GM12878 (cell line): ENCODE data around the gene LARGE1. TPM values are rescaled to one million over a fixed set of nuclear protein-coding genes. Genes with fewer than 3 reads are reported as not detected.
A peak's percentile ranks its signal among the peaks of the same experiment; 100 is the strongest.

ENCODE experiments used
- ATAC-seq: fragments of 200-7000 bp; cut with Tn5 transposase; 3 replicates; pipeline ENCODE4 v1.9.1; 2020; ENCODE audit warnings: mild to moderate bottlenecking, moderate library complexity
- BruUV-seq: library from RNA; stranded (reverse); fragments of 400-500 nt; replicated peaks from 2 replicates; lab custom pipeline; 2021; lab: Mats Ljungman, UMichigan
- CTCF ChIA-PET: fragments of 300-600 bp; sonication (Branson Sonifier 250); formaldehyde crosslinking; extraction: SDS; loops from one replicate; lab custom pipeline; 2021; ENCODE audit warnings: inconsistent platforms; lab: Yijun Ruan, JAX
- POLR2A ChIA-PET: fragments of 350-600 bp; formaldehyde crosslinking; extraction: SDS; loops from one replicate; lab custom pipeline; 2021; ENCODE audit warnings: inconsistent platforms; lab: Charles Lee
- RAD21 ChIA-PET: fragments of 300-600 bp; sonication (Branson Sonifier 250); formaldehyde crosslinking; loops from one replicate; lab custom pipeline; 2023; ENCODE audit warnings: antibody characterized with exemption; ENCODE audit not compliant: unreplicated experiment; lab: Charles Lee
- SMC1A ChIA-PET: fragments of 300-600 bp; sonication (Branson Sonifier 250); formaldehyde crosslinking; loops from one replicate; lab custom pipeline; 2023; ENCODE audit not compliant: unreplicated experiment, uncharacterized antibody; lab: Charles Lee
- DNase-seq: peaks from one replicate; pipeline ENCODE4 v3.0.0-alpha.2; 2011; ENCODE audit warnings: low read depth, low spot score
- FAIRE-seq: peaks from 3 replicates; lab custom pipeline; 2011; peaks lifted over from hg19 to GRCh38; lab: Jason Lieb, UNC
- H2AFZ ChIP-seq: 2 replicates; pipeline ENCODE4 v1.6.0; 2011; ENCODE audit warnings: low read depth, low read length, control low read depth; ENCODE audit not compliant: control insufficient read depth
- H3K27ac ChIP-seq: 2 replicates; pipeline ENCODE4 v1.5.1; 2011; ENCODE audit warnings: control low read depth; ENCODE audit not compliant: control insufficient read depth, insufficient read depth
- H3K27me3 ChIP-seq, 2 experiments: replicated peaks in 1 of 2; 2 replicates each; pipeline versions ENCODE4 v1.6.0 to v1.6.1; 2011; ENCODE audit warnings: low read length in 1 of 2; ENCODE audit not compliant: control insufficient read depth in 2 of 2, insufficient read depth in 2 of 2
- H3K36me3 ChIP-seq, 2 experiments: 2 replicates each; pipeline ENCODE4 v1.5.1; 2011; ENCODE audit warnings: low read length in 1 of 2; ENCODE audit not compliant: control insufficient read depth in 2 of 2, insufficient read depth in 2 of 2
- H3K4me1 ChIP-seq: 2 replicates; pipeline ENCODE4 v1.6.1; 2011; ENCODE audit warnings: mild to moderate bottlenecking, low read length, moderate library complexity, mixed read lengths; ENCODE audit not compliant: control insufficient read depth, insufficient read depth
- H3K4me2 ChIP-seq: 2 replicates; pipeline ENCODE4 v1.6.0; 2011; ENCODE audit warnings: control low read depth; ENCODE audit not compliant: control insufficient read depth, insufficient read depth
- H3K4me3 ChIP-seq: fragments of 200-600 bp; sonication (generic); 2 replicates; pipeline ENCODE4 v1.5.1; 2016
- H3K79me2 ChIP-seq: 2 replicates; pipeline ENCODE4 v1.6.0; 2011; ENCODE audit warnings: low read length; ENCODE audit not compliant: control insufficient read depth, insufficient read depth
- H3K9ac ChIP-seq: 2 replicates; pipeline ENCODE4 v1.8.0; 2011; ENCODE audit warnings: low read length, control low read depth, mixed read lengths; ENCODE audit not compliant: control insufficient read depth, insufficient read depth
- H3K9me3 ChIP-seq: replicated peaks from 3 replicates; pipeline ENCODE4 v1.5.1; 2011; ENCODE audit warnings: mild to moderate bottlenecking, low read length; ENCODE audit not compliant: control insufficient read depth, insufficient read depth
- H4K20me1 ChIP-seq: 2 replicates; pipeline ENCODE4 v1.6.0; 2011; ENCODE audit not compliant: control insufficient read depth, insufficient read depth
- CBX3 ChIP-seq: fragments of 200-600 bp; sonication (generic); IDR thresholded peaks from 2 replicates; pipeline ENCODE4 v1.6.1; 2016; ENCODE audit warnings: low read depth, borderline replicate concordance
- LARP7 ChIP-seq: fragments of 450-650 bp; IDR thresholded peaks from 2 replicates; pipeline ENCODE4 v1.6.1; 2017; ENCODE audit warnings: mild to moderate bottlenecking
- NR2F1 ChIP-seq: fragments of 450-650 bp; conservative IDR thresholded peaks from 2 replicates; pipeline ENCODE4 v1.6.1; 2017; ENCODE audit warnings: mild to moderate bottlenecking
- RFX5 ChIP-seq: IDR thresholded peaks from 2 replicates; pipeline ENCODE4 v1.6.1; 2011; ENCODE audit warnings: low read depth, low read length, improper control_type of control experiment
- SP1 ChIP-seq: IDR thresholded peaks from one replicate; pipeline ENCODE4 v1.6.1; 2011; ENCODE audit warnings: low read depth, low read length
- STAT3 ChIP-seq: IDR thresholded peaks from 2 replicates; pipeline ENCODE4 v1.6.1; 2011; ENCODE audit warnings: low read depth, low read length, improper control_type of control experiment
- ZSCAN29 ChIP-seq: fragments of 450-650 bp; IDR thresholded peaks from 2 replicates; pipeline ENCODE4 v1.6.1; 2017; ENCODE audit warnings: mild to moderate bottlenecking, moderate library complexity
- WGBS: methylation state at CpG from one replicate; pipeline ENCODE4 v1.1.6; 2016; ENCODE audit warnings: low lambda C conversion rate; ENCODE audit not compliant: insufficient replicate concordance, insufficient coverage; ENCODE audit errors: missing lambda C conversion rate; 5-methylcytosine and 5-hydroxymethylcytosine counted together
- in situ Hi-C: fragments of 300-500 bp; cut with MboI; formaldehyde crosslinking; loops from 9 replicates; pipeline ENCODE4 v1.14.3; 2018; ENCODE audit warnings: mixed read lengths
- intact Hi-C: fragments of 100-400 bp; cut with micrococcal nuclease; formaldehyde crosslinking; loops from one replicate; pipeline ENCODE4 v1.14.2; 2022; ENCODE audit not compliant: unreplicated experiment
- polyA plus RNA-seq, 11 experiments: library from polyadenylated mRNA; depleted of rRNA in 4 of 11; unstranded in 6 of 11; stranded (reverse) in 5 of 11; fragments of >200 nt; fragmentation: Nextera tagmentation in 4 of 11; fragmentation: Illumina TruSeq in 1 of 11; extraction: Ambion mirVana in 4 of 11; extraction: Trizol in 1 of 11; gene quantifications; 1 replicate in 1 of 11; 2 replicates in 10 of 11; pipeline versions ENCODE4 v1.2.1 to v1.2.3, GENCODE V29; 2011 to 2016; ENCODE audit warnings: inconsistent platforms in 2 of 11, missing spikeins in 2 of 11, low read depth in 1 of 11
- total RNA-seq, 4 experiments: library from RNA; depleted of rRNA in 3 of 4; stranded (reverse); fragments of >200 nt in 3 of 4; fragmentation: Illumina TruSeq in 1 of 4; extraction: Trizol in 1 of 4; gene quantifications; 2 replicates each; pipeline versions ENCODE4 v1.2.1 to v1.2.3, GENCODE V29; 2013 to 2021
- TF ChIP-seq, protein P1 (sequence below): fragments of 450-650 bp; IDR thresholded peaks from 2 replicates; pipeline ENCODE4 v1.6.1; 2018; ENCODE audit warnings: mild to moderate bottlenecking, low read depth, moderate library complexity; ENCODE audit not compliant: partially characterized antibody
- TF ChIP-seq, protein P2 (sequence below): fragments of 450-650 bp; IDR thresholded peaks from 2 replicates; pipeline ENCODE4 v1.6.1; 2016; ENCODE audit warnings: mild to moderate bottlenecking

LARGE1 gene
- total and polyA plus RNA-seq, 10 of the 15 experiments (the other 5 are each of a cell fraction or from before 2014, with no cell fraction given): 3.2 to 41.4 (median 17.3) TPM

DNA sequence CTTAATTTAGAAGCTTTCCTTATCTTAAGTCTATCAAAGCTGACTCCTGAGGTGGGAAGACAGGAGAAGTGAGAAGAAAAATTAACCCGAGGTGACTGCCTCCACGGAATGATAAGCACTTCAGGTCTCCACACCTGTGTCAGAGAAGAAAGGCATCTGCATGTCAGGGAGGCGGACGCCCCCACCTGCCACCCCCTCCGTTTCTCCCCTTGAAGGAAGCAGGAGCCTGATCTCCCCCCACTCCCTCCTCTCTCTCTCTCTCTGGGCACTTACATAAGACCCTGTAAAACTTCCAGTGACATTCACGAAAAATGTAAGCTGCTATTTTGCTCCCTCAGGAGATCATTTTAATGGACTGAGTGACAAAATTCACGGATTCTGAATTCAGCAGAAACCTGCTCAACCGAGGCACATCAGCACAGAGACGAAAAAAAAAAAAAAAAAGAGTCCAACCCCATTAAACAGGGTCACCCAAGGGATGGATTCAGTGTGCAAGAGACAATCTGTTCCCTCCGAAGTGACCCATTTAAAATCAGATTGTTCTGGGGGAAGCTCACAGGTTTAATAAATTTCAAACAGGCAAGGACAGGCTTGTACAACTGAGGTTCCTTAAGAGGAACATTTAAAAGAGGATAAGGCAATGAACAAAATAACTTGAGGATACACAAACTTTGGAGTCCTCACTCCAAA lies 1.5 kb downstream of the LARGE1 start:
- Histone ChIP-seq H3K36me3 (no peaks in the 10 kb centered on the region), H3K9ac (peak overlapping the region; percentile 59), H3K4me1 (peaks cover 3% of the 10 kb centered on the region; the same call in 1 of the 2 replicates), H3K4me2 (peak overlapping the region; percentile 87), H3K27ac (peak overlapping the region; percentile 45; the same call in 1 of the 2 replicates), H3K27me3 (peaks cover 0 to 1% of the 10 kb centered on the region in 2 experiments; a peak in 2 of 4 replicates), H4K20me1 (no peaks in the 10 kb centered on the region), H3K9me3 (no peaks in the 10 kb centered on the region), H3K79me2 (peaks cover 47% of the 10 kb centered on the region), H3K4me3 (peak overlapping the region; percentile 67), H2AFZ (no peak overlapping the region)
- RAD21 ChIA-PET: interaction anchor here (0.7 to 3.2 kb wide), 15 partner anchors 22 to 646 kb away, joined by 3 to 22 read pairs (median 5); no protein-coding TSS in a partner anchor
- POLR2A ChIA-PET: interaction anchor here (0.5 to 0.9 kb wide), 6 partner anchors 10 to 1445 kb away, joined by 3 to 13 read pairs (median 4); no protein-coding TSS in a partner anchor
- CTCF ChIA-PET: interaction anchor here (0.7 to 4.5 kb wide), 17 partner anchors 10 to 620 kb away, joined by 3 to 49 read pairs (median 4); no protein-coding TSS in a partner anchor
- in situ Hi-C loops: loop anchor here (5.0 to 10.0 kb wide), 3 partner anchors 344 to 617 kb away; no protein-coding TSS in a partner anchor
- SMC1A ChIA-PET: interaction anchor here (0.7 to 2.4 kb wide), 15 partner anchors 12 to 649 kb away, joined by 3 to 24 read pairs (median 4); no protein-coding TSS in a partner anchor
- DNase-seq (no peak), FAIRE-seq (no peak), ATAC-seq (no peak)
- intact Hi-C loops: loop anchor here (1.0 to 10.0 kb wide), 4 partner anchors 124 to 616 kb away; no protein-coding TSS in a partner anchor
- WGBS: 55% methylated on average over 10 of the region's 10 CpGs
- TF ChIP-seq, protein P1, sequence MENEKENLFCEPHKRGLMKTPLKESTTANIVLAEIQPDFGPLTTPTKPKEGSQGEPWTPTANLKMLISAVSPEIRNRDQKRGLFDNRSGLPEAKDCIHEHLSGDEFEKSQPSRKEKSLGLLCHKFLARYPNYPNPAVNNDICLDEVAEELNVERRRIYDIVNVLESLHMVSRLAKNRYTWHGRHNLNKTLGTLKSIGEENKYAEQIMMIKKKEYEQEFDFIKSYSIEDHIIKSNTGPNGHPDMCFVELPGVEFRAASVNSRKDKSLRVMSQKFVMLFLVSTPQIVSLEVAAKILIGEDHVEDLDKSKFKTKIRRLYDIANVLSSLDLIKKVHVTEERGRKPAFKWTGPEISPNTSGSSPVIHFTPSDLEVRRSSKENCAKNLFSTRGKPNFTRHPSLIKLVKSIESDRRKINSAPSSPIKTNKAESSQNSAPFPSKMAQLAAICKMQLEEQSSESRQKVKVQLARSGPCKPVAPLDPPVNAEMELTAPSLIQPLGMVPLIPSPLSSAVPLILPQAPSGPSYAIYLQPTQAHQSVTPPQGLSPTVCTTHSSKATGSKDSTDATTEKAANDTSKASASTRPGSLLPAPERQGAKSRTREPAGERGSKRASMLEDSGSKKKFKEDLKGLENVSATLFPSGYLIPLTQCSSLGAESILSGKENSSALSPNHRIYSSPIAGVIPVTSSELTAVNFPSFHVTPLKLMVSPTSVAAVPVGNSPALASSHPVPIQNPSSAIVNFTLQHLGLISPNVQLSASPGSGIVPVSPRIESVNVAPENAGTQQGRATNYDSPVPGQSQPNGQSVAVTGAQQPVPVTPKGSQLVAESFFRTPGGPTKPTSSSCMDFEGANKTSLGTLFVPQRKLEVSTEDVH: no peak
- no peak for TF ChIP-seq LARP7
- TF ChIP-seq NR2F1: no peak
- TF ChIP-seq, protein P2, sequence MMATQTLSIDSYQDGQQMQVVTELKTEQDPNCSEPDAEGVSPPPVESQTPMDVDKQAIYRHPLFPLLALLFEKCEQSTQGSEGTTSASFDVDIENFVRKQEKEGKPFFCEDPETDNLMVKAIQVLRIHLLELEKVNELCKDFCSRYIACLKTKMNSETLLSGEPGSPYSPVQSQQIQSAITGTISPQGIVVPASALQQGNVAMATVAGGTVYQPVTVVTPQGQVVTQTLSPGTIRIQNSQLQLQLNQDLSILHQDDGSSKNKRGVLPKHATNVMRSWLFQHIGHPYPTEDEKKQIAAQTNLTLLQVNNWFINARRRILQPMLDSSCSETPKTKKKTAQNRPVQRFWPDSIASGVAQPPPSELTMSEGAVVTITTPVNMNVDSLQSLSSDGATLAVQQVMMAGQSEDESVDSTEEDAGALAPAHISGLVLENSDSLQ: no peak
- TF ChIP-seq SP1: no peak
- no peak for TF ChIP-seq CBX3
- no peak for TF ChIP-seq RFX5
- TF ChIP-seq STAT3: no peak
- no peak for TF ChIP-seq ZSCAN29
- TSS peak; percentile 51 for BruUV-seq
